Endothelial cell (in vitro differentiated cells): ENCODE data around the gene RBFOX2. TPM values are rescaled to one million over a fixed set of nuclear protein-coding genes. Genes with fewer than 3 reads are reported as not detected.
"Not testable (repeated sequence)": the region's sequence is repeated elsewhere in the genome, so short reads cannot be mapped to it uniquely, and the experiment has no call there.

Source experiments
- DNase-seq: peaks from one replicate; pipeline ENCODE4 v3.0.0; 2021; ENCODE audit warnings: low spot score
- H3K27ac Mint-ChIP-seq: one replicate; pipeline ENCODE4 v1.8.0; 2021; ENCODE audit warnings: mixed read lengths, inconsistent platforms; ENCODE audit not compliant: unreplicated experiment
- H3K27me3 Mint-ChIP-seq: one replicate; pipeline ENCODE4 v1.8.0; 2021; ENCODE audit warnings: mild to moderate bottlenecking, moderate library complexity, mixed read lengths, inconsistent platforms; ENCODE audit not compliant: unreplicated experiment
- H3K36me3 Mint-ChIP-seq: one replicate; pipeline ENCODE4 v1.8.0; 2021; ENCODE audit warnings: mild to moderate bottlenecking, low read depth, mixed read lengths, inconsistent platforms; ENCODE audit not compliant: unreplicated experiment
- H3K4me1 Mint-ChIP-seq: one replicate; pipeline ENCODE4 v1.8.0; 2021; ENCODE audit warnings: mild to moderate bottlenecking, mixed read lengths, inconsistent platforms; ENCODE audit not compliant: unreplicated experiment
- H3K4me3 Mint-ChIP-seq: one replicate; pipeline ENCODE4 v1.8.0; 2021; ENCODE audit warnings: mild to moderate bottlenecking, mixed read lengths, inconsistent platforms; ENCODE audit not compliant: unreplicated experiment
- H3K9me3 Mint-ChIP-seq: one replicate; pipeline ENCODE4 v1.8.0; 2021; ENCODE audit warnings: mixed read lengths, inconsistent platforms; ENCODE audit not compliant: unreplicated experiment
- CTCF ChIP-seq: fragments of 200-600 bp; sonication (generic); IDR thresholded peaks from one replicate; pipeline ENCODE4 v1.5.0; 2021; ENCODE audit warnings: antibody characterized with exemption; ENCODE audit not compliant: unreplicated experiment
- total RNA-seq: library from RNA; stranded (reverse); fragmentation: NEBNext Ultra II Directional; extraction: Animal tissue kit (Norgen Biotek cat#: 25700); gene quantifications from one replicate; pipeline ENCODE4 v1.2.1, GENCODE V29; 2021; ENCODE audit not compliant: unreplicated experiment

RBFOX2 gene
- total RNA-seq, 1 donor from 2014 or later, result 228 TPM

DNA sequence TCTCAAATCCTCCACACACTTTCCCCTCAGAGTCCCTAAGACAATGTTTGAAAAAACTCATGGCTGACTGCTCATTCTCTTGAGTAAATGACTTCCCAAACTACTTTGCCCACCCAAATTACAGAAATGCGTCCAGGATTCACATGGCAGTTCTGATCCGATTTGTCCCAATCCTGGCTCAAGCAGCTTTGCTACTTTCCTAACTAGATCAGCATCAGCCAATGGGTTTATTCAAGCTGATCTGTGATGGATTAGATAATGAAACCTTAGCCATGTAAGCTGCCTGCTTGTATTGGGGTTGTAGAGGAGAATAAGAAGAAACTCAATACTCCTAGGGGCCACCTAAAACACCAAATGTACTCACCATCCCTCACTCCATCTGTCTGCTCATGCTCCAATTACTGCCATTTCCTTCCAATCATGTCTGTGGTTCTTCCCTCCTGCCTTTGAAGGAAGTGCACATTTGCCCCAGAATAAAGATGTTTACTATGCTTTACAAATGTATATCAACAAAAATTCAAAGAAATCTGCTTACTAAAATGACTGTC lies 6.9 kb downstream of the RBFOX2 start:
- no peak for DNase-seq
- H3K9me3 Mint-ChIP-seq, result peaks cover 4% of the 10 kb centered on the region
- peak overlapping the region; percentile 80 for H3K27ac Mint-ChIP-seq
- peaks cover 7% of the 10 kb centered on the region for H3K27me3 Mint-ChIP-seq
- peaks cover 62% of the 10 kb centered on the region for H3K4me1 Mint-ChIP-seq
- H3K4me3 Mint-ChIP-seq, result peak overlapping the region; percentile 71
- peaks cover 15% of the 10 kb centered on the region for H3K36me3 Mint-ChIP-seq
- no peak for TF ChIP-seq CTCF

DNA sequence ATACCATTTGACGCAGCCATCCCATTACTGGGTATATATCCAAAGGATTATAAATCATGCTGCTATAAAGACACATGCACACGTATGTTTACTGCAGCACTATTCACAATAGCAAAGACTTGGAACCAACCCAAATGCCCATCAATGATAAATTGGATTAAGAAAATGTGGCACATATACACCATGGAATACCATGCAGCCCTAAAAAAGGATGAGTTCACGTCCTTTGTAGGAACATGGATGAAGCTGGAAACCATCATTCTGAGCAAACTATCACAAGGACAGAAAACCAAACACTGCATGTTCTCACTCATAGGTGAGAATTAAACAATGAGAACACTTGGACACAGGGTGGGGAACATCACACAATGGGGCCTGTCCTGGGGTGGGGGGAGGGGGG lies 7.8 kb downstream of the RBFOX2 start:
- DNase-seq, H3K27me3 Mint-ChIP-seq, H3K9me3 Mint-ChIP-seq, H3K27ac Mint-ChIP-seq, H3K4me3 Mint-ChIP-seq: not testable (repeated sequence)
- Mint-ChIP-seq H3K4me1 (peaks cover 65% of the 10 kb centered on the region), H3K36me3 (peaks cover 10% of the 10 kb centered on the region)

DNA sequence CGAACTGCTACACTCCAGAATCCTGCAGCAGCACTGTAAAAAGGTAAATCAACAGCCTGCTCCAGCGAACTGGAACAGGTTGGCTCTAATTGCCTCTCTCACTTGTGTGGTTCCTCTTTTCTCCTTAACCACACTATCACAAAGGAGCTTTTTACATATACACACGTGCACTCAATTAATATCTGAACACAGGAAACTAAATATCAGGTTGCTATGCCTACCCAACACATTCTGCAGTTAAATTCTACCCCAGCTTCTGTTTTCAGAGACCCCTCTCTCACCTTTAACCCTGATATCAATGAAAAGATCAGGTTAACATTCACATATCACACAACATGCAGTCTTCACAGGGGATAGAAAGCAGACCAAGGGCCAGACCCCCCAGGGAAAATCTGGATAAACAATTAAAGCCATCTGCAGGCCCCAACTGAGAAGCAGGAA lies 11.0 kb downstream of the RBFOX2 start:
- H3K4me1 Mint-ChIP-seq, result peaks cover 53% of the 10 kb centered on the region
- peaks cover 2% of the 10 kb centered on the region for H3K27me3 Mint-ChIP-seq
- peaks cover 4% of the 10 kb centered on the region for H3K9me3 Mint-ChIP-seq
- peaks cover 7% of the 10 kb centered on the region for H3K36me3 Mint-ChIP-seq
- DNase-seq, result no peak
- no peak overlapping the region for H3K27ac Mint-ChIP-seq
- TF ChIP-seq CTCF, result no peak
- no peak overlapping the region for H3K4me3 Mint-ChIP-seq

- Mint-ChIP-seq H3K36me3 (peaks cover 3% of the 10 kb centered on the region), H3K4me3 (no peak overlapping the region), H3K4me1 (peaks cover 43% of the 10 kb centered on the region), H3K9me3 (peaks cover under 1% of the 10 kb centered on the region), H3K27ac (no peak overlapping the region), H3K27me3 (peaks cover 2% of the 10 kb centered on the region)
- DNase-seq, result no peak
- no peak for TF ChIP-seq CTCF
These were observed 11.9 kb downstream of the RBFOX2 start for GRCh38 chr22:36016684-36017083.

DNA sequence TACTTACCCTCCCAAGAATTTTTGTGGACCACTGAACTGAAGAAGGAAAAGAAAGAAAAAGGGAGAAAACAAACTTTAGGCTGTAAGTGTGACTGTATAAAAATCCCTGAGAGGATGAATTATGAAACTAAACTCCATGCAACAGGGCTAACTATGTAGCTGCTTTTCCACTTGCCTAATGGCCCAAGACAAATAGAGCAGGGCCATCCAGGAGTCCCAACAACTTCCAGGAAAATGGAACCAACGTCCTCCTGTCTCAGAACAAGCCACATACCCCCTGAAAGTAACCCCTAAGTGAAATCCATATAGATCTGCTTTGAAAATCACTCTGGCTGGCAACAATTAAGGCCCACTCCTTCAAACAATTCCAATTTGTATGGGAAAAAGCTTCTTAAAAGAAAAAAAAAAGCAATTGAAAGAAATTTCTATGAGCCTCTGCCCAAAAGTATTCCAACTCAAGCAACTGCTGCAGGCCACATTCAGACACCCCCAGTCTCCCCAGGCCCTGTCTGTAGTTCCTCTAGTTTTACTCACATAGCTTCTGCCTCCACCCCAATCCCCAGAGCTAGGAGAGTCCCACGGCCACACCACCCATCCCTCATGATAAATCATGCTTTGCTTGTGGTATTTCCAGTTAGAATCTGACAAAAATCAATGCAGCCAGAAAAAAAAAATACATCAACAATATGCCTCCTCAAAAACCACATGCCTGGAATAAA lies 12.7 kb downstream of the RBFOX2 start:
- peaks cover 2% of the 10 kb centered on the region for H3K27me3 Mint-ChIP-seq
- no peak overlapping the region for H3K4me3 Mint-ChIP-seq
- TF ChIP-seq CTCF, result no peak
- DNase-seq, result no peak
- no peaks in the 10 kb centered on the region for H3K9me3 Mint-ChIP-seq
- no peak overlapping the region for H3K27ac Mint-ChIP-seq
- H3K36me3 Mint-ChIP-seq, result no peaks in the 10 kb centered on the region
- H3K4me1 Mint-ChIP-seq, result peaks cover 40% of the 10 kb centered on the region
